Measurements from ENCODE around the gene HDDC2.

The HDDC2 gene

DNA sequence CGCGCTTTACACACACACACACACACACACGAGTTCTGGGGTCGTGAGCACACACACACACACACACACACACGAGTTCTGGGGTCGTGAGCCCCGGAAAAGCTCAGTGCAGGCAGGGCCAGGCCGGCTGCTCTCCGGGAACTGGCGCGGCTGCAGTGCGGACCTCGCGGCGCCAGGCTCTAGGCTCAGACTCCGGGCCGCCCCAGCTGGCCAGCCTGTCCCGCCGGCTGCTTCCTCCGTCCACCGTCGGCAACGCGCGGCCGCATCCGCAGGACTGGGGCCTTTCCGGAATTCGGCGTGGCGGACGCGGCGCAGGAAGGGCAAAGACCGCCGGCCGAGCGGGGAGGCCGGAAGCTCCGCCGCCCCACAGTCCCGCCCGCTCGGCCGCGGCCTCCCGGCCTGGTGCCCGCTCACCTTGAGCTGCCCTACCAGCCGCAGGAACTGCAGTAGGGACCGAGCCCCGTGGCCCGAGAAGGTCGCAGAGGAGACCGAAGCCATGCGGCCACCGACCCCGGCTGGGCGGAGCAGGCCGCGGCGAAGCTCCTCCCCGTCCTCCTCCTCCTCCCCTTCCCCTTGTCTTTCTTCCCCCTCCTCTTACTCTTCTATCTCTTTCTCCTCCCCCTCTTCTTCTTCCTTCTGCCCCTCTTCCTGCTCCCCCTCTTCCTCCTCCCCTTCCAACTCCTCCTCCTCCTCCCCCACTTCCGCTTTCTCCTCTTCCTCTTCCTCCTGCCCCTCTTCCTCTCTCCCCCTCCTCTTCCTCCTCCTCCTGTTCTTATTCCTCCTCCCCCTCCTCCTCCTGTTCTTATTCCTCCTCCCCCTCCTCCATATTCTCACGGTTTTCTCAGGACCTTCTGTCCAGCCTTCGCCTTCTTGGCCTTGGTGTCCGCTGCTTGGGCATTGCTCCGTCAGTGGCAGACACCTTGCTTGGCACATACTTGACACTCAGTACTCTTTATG lies at the start of gene HDDC2:
HDDC2 (minus strand) TSS at position 533 of the 957 bp plus-strand sequence; CDS start at position 498, 35 bp downstream.
- DNase-seq (ENCODE audit: low spot score) = peak; percentile 91

GRCh38 chr6:125346926-125347563 lies 45.3 kb upstream of the HDDC2 start:
- no peak for DNase-seq (ENCODE audit: low spot score)

DNA sequence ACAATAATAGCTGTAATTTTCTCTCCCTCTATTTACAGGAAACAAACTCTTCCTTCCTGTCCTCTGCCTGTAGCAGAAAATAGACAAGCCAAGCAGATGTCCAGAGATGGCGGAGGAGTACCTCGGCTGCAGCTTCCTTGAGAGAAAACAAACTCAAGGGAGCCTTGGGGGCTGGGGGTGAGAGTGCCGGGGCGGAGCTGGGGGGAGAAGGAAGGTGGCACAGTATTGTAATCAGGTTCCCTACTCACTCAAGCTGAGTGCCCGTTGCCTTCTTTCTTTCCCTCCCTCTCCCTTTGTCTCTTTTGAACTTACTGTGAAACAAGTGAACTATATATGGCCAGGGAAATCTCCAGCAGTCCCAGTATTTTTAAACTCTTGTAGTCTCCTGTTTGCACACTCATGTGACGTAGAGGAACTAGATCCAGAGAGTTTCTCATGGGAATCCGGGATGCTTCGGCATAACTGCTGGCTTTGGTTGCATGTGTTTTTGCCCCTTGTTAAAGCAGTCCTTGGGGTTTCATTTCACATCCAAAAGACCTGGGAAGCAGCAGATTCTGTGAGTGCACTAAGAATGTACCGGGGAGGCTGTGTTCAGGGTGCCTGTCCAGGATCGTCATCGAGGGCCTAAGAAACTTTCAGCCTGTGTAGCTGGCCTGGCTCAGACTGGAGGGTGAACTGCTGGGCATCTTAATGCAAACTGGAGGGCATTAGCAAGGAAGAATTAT lies 44.6 kb upstream of the HDDC2 start:
- peak; percentile 7 for DNase-seq (ENCODE audit: low spot score)

DNA sequence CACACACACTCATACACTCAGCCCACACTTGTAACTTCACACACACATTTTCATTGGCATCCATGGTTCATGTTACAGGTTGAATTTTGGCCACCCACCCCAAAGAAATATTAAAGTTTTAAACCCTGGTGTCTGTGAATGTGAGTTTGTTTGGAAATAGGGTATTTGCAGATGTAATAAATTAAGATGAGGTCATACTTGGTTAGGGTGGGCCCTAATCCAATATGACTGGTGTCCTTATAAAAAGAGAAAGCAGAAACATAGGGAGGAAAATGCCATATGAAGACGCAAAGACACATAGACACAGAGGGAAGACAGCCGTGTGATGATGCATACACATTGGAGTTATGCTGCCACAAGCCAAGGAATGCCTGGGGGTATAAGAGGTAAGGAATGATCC lies 39.7 kb upstream of the HDDC2 start:
- DNase-seq (ENCODE audit: low spot score) = no peak

DNA sequence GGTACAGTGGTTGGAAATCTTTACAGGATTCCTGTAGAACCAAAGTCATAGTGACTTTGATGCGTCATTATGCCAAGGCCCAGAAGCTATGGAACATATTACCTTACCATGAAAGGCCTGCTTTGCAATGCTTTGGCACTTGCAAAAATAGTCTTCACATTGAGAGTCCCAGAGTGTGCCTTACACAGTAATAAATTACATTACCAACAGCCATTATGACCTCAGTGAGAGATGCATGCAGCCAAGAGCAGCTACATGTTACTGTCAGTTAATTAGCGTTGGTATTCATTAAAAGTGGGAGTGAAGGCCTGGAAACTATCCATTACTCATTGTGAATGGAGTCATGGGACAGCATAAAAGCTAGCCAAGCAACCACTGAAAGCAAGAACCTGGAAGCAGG lies 39.2 kb upstream of the HDDC2 start:
- DNase-seq (ENCODE audit: low spot score) = no peak

DNA sequence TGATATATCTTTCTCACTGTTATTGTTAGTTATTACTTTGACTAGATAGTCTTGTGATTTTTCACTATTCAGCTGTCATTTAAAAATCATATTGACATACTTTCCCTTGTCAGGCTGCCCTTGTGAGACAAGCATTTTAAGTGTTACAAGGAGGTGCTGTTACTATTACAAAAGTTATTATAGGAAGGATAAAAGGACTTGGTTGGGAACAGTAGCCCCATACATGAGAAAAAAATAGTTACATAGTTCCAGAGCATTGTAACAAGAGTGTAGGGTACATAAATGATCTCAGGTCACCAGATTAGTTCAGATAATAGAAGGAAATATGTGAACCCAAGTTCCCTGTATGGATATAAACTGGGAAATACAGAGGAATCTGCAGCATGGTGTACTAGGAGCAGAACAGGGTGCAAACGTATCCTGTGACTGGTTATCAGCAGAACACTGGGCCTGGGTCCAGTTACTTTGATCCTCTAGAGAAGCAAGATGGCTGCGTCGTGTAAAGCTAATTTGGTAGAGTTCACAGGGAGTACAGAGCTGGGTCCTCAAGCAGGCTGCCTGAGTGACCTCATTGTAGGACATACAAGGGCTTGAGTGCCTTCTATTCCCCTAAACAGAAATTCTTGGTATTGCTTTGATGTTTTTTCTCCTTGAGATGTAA lies 38.5 kb upstream of the HDDC2 start:
- DNase-seq (ENCODE audit: low spot score) = no peak

DNA sequence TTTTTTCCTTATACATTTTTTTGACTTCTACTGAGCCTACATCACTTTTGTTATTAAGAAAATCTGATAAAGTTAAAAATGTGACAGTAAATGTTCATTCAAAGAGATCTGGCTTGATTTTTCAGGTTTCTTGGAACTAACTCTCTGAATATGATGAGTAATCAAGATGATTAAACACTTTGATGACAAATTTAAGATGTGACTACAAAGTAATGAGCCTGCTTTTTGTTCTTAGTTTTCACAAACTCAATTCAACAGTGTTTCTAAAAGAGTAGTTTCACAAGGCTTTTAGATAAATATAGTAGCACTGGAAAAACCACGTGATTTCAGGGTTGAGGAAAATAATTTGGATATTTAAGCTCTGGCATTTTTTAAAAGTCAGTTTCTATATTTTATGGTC lies 37.9 kb upstream of the HDDC2 start:
- DNase-seq (ENCODE audit: low spot score) = no peak

DNA sequence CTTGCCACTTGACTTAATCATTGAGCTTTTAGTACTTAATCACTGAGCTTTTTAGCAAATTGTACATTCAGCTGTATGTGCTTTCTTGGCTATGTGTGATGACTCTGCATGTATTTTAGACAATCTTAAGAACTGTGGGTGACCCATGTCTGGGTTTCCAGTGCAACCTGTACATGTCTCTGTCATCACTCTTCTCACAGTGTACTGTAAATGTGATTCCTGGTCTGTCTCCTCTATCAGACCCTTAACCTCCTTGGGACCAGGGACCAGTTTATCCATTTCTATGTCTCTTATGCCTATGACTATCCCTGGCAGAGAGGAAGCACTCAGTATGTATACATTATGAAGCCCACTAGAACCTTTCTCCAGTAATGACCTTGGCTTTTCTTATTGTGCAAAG lies 36.6 kb upstream of the HDDC2 start:
- DNase-seq (ENCODE audit: low spot score) = no peak

DNA sequence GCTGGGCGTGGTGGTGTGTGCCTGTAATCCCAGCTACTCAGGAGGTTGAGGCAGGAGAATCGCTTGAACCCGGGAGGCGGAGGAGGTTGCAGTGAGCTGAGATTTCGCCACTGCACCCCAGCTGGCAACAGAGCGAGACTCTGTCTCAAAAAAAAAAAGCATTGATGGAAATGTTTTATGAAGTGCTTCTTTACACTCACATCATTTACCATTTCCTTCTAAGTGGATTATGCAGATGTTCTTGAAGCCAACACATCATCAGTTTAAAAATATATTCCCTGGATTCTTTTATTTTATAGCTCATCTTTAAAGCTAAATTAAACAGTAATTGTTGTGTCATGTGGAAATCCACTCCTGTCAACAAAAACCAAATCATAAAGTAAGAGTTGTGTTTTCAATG lies 35.9 kb upstream of the HDDC2 start:
- no peak for DNase-seq (ENCODE audit: low spot score)

GRCh38 chr6:125332664-125333063 lies 30.9 kb upstream of the HDDC2 start:
- no peak for DNase-seq (ENCODE audit: low spot score)

DNA sequence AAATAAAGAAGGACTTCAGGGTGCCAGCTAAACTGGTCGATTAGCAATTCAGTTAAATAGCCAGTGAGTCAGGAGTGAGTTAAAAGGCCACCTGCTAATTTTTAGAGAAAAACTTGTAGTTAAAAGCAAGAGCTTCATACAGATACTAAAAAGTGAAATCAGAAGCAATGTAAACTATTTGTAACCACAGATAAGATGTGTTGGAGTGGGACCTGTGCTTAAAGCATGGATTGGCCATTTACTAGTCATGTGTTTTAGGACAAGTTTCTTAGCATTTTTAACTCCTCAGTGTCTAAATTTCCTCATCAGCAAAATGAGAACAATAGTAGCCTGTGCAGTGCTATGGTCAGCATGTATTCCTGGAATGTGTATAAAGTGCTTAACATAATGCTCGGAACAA lies 23.8 kb upstream of the HDDC2 start:
- no peak for DNase-seq (ENCODE audit: low spot score)

DNA sequence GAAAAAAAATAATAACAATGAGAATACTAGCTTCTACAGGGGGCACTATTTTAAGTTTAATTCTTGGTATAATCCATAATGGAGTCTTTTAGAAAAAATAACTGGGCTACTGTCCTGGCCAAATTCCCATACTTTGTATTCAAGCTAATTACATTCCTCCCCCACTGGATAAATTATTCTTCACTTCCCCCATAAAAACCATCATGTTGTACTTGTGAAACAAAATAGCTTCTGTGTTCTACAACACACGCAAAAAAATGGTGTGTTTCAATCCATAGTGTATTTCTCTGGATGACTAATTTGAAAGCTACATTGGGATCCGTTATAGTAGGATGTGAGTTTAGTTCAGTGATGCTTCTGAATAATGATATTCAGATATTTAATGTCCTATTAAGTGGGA lies 21.6 kb upstream of the HDDC2 start:
- DNase-seq (ENCODE audit: low spot score) = no peak

DNA sequence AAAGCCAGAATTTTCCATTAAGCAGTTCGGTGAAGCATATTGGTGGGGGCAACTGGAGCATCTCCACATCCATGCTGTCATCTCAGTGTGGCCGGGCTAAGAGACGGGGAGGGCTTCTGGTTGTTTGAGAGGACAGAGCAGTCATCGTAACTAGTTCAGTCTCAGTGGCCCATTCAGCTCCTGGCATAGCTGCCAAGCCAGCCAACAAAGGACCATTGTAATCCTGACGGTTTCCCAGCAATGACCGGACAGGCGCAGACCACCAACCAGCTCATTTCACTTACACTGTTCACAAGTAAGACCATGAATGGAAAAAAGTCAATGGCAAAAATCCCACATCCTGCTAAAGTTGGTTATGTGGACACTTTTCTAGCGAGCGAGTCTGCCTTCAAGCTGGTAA lies 14.9 kb upstream of the HDDC2 start:
- DNase-seq (ENCODE audit: low spot score) = no peak

- no peak for DNase-seq (ENCODE audit: low spot score)
These were observed 13.8 kb upstream of the HDDC2 start for GRCh38 chr6:125315548-125315947.

GRCh38 chr6:125314009-125314581 lies 12.3 kb upstream of the HDDC2 start:
- DNase-seq (ENCODE audit: low spot score) = peak; percentile 60

GRCh38 chr6:125312950-125313349 lies 11.2 kb upstream of the HDDC2 start:
- no peak for DNase-seq (ENCODE audit: low spot score)

DNA sequence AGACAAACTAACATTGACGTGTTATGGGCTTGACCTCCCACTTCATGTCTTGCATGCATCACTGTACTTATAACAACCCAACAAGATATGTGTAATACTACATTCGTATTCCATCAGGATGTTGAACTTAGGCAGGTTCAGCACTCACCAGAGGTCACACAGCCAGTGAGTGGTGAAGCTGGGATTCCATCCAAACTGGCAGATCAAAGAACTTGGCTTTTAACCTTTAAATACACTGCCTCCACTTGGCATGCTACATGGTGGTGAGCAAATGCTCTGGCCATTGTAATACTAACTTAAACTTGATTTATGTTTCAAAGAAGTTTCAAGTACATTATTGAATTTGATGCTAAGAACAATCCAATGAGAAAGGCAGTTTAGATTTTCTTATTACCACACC lies 10.7 kb upstream of the HDDC2 start:
- DNase-seq (ENCODE audit: low spot score) = no peak

- DNase-seq (ENCODE audit: low spot score) = peak; percentile 71
These were observed 9.4 kb upstream of the HDDC2 start for GRCh38 chr6:125310994-125311649.

GRCh38 chr6:125307964-125308615 lies 6.3 kb upstream of the HDDC2 start:
- no peak for DNase-seq (ENCODE audit: low spot score)

DNA sequence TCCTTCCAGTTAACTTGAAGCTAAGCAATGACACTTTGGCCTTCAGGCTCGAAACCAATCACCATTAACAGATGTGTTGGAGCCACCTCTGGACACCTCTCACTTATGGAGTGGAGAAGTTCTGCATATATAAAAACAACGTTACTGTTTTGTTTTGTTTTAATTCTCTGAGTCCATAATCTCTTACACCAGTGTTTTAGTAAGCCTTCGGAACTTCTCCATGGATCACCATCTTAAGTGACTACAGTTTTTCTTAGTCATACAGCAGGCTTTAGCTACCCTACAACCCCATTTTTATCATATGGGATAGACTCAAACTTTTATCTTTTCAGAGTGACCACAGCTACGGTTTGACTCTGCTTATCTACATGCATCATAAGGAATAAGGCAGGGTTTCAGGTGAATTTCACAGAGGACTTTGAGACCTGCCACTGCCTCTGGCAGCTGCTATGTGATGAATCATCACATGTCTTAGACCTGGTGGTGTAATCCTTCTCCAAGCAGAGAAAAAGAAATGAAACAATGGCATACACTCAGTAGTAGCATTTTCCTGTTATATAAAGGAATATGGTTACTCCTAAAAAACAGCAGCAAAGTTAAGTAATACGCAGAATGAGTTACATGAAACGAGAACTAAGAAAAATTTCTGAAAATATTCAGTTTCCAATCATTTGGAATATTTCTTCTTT lies 5.5 kb upstream of the HDDC2 start:
- no peak for DNase-seq (ENCODE audit: low spot score)

Data from kidney capillary endothelial cell (primary cell).